Measurements from ENCODE around the gene TFCP2. TPM values are rescaled to one million over a fixed set of nuclear protein-coding genes. Genes with fewer than 3 reads are reported as not detected.

TFCP2 gene
- total and polyA plus RNA-seq, 2 experiments from 2014 or later: 9.0 to 12.4 TPM

GRCh38 chr12:51188359-51189051 lies 15.6 kb upstream of the TFCP2 start:
- Histone ChIP-seq H3F3A (ENCODE audit: insufficient read depth) (no peaks in the 10 kb centered on the region), H3K79me2 (ENCODE audit: insufficient read depth) (no peaks in the 10 kb centered on the region), H3K27me3 (replicated peaks; ENCODE audit: insufficient read depth) (no peaks in the 10 kb centered on the region), H3K4me2 (ENCODE audit: unreplicated experiment) (no peak overlapping the region), H3K4me1 (ENCODE audit: insufficient read depth) (no peaks in the 10 kb centered on the region), H3K36me3 (ENCODE audit: low read depth) (no peaks in the 10 kb centered on the region), H3K27ac (no peak overlapping the region), H3K4me3 (no peak overlapping the region), H3K9me2 (ENCODE audit: insufficient read depth) (no peaks in the 10 kb centered on the region), H2AFZ (no peak overlapping the region), H3K9ac (no peak overlapping the region), H4K20me1 (ENCODE audit: insufficient read depth) (no peaks in the 10 kb centered on the region), H3K9me3 (ENCODE audit: low read depth) (no peaks in the 10 kb centered on the region)
- no peak for DNase-seq
- TF ChIP-seq EZH2phosphoT487 (IDR thresholded peaks at IDR 0.05; ENCODE audit: insufficient read depth, low read depth): no peak
- TF ChIP-seq EZH2 (IDR thresholded peaks at IDR 0.05; ENCODE audit: insufficient read depth, poor library complexity, severe bottlenecking): no peak
- WGBS, 2 experiments (ENCODE audit: low coverage in 1 of 2, low lambda C conversion rate in 2 of 2, missing lambda C conversion rate in 2 of 2): 80 to 85% methylated on average over 14 of the region's 14 CpGs
- in situ Hi-C loops (cut with MboI): no loop called here

DNA sequence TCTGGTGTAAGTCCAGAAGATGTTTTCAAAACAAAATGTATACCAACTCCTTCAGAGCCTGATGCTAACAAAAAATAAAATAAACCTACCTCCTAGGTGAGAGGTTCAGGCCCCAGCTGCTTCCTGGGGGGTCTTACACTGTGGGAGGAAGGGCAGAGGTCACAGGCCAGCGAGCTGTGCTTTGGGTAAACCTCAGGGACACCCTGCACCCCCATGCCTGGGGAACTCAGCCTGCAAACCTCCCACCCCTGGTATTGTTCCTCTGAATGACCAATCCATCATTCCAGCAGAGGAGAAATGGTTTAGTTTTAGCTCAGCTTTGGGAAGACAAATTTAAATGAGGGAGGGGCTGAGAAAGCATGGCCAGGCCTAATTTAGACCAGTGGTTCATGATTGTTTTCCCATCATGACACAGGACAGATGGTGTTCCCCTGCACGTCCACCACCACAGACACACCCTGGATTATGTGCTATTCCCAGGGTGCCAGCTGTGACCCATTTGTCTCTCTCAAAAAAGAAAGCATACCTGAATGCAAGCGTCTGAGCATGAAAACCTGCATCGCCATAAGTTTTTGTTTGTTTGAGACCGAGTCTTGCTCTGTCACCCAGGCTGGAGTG lies 14.5 kb upstream of the TFCP2 start:
- no peak overlapping the region for H3K4me3 ChIP-seq
- H4K20me1 ChIP-seq (ENCODE audit: insufficient read depth): no peaks in the 10 kb centered on the region
- no peak for DNase-seq
- H3K79me2 ChIP-seq (ENCODE audit: insufficient read depth): no peaks in the 10 kb centered on the region
- H3K9ac ChIP-seq: no peak overlapping the region
- no peak overlapping the region for H3K27ac ChIP-seq
- no peaks in the 10 kb centered on the region for H3K4me1 ChIP-seq (ENCODE audit: insufficient read depth)
- 54 to 55% methylated on average over 5 of the region's 5 CpGs for WGBS, 2 experiments (ENCODE audit: low coverage in 1 of 2, low lambda C conversion rate in 2 of 2, missing lambda C conversion rate in 2 of 2)
- no peaks in the 10 kb centered on the region for H3K9me3 ChIP-seq (ENCODE audit: low read depth)
- H3K9me2 ChIP-seq (ENCODE audit: insufficient read depth): no peaks in the 10 kb centered on the region
- in situ Hi-C loops (cut with MboI): no loop called here
- H3K27me3 ChIP-seq (replicated peaks; ENCODE audit: insufficient read depth): no peaks in the 10 kb centered on the region
- TF ChIP-seq EZH2 (IDR thresholded peaks at IDR 0.05; ENCODE audit: insufficient read depth, poor library complexity, severe bottlenecking) (no peak), EZH2phosphoT487 (IDR thresholded peaks at IDR 0.05; ENCODE audit: insufficient read depth, low read depth) (no peak)
- no peak overlapping the region for H2AFZ ChIP-seq
- no peaks in the 10 kb centered on the region for H3F3A ChIP-seq (ENCODE audit: insufficient read depth)
- H3K4me2 ChIP-seq (ENCODE audit: unreplicated experiment): no peak overlapping the region
- H3K36me3 ChIP-seq (ENCODE audit: low read depth): no peaks in the 10 kb centered on the region

DNA sequence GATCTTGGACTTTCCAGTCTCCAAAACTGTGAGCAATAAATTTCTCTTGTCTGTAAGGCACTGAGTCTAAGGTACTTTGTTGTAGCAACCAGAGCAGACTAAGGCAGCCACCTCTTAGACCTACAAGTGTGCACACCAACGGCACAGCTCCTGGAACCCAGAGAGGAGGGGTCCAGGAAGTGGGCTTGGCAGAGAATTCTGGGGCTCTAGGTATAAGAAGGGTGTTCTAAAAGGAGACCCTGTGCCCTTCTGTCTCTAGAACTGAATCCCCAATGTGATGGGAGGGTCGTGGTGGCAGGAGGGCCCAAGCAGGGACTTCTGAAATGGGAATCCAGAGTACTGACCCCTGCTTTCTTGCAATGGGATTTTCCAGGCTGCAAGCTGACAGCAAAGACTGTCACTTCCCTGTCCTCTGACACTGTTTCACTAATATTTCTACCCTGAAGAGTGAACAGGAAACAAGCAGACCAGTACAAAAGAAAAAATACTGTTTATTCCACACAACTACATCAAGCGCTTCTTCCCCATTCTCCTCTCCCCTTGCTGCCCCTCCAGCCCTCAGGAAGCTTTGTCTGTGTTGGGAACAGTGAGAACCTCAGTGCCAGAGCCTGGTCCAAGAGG lies 13.6 kb upstream of the TFCP2 start:
- no peaks in the 10 kb centered on the region for H3K4me1 ChIP-seq (ENCODE audit: insufficient read depth)
- 64 to 69% methylated on average over 3 of the region's 3 CpGs for WGBS, 2 experiments (ENCODE audit: low coverage in 1 of 2, low lambda C conversion rate in 2 of 2, missing lambda C conversion rate in 2 of 2)
- no peak overlapping the region for H3K27ac ChIP-seq
- H3K79me2 ChIP-seq (ENCODE audit: insufficient read depth): no peaks in the 10 kb centered on the region
- H3K27me3 ChIP-seq (replicated peaks; ENCODE audit: insufficient read depth): no peaks in the 10 kb centered on the region
- no peak overlapping the region for H3K4me2 ChIP-seq (ENCODE audit: unreplicated experiment)
- TF ChIP-seq EZH2phosphoT487 (IDR thresholded peaks at IDR 0.05; ENCODE audit: insufficient read depth, low read depth) (no peak), EZH2 (IDR thresholded peaks at IDR 0.05; ENCODE audit: insufficient read depth, poor library complexity, severe bottlenecking) (no peak)
- no peak overlapping the region for H2AFZ ChIP-seq
- in situ Hi-C loops (cut with MboI): no loop called here
- H3K36me3 ChIP-seq (ENCODE audit: low read depth): no peaks in the 10 kb centered on the region
- H3F3A ChIP-seq (ENCODE audit: insufficient read depth): no peaks in the 10 kb centered on the region
- no peak overlapping the region for H3K4me3 ChIP-seq
- no peak for DNase-seq
- H3K9me2 ChIP-seq (ENCODE audit: insufficient read depth): no peaks in the 10 kb centered on the region
- H3K9me3 ChIP-seq (ENCODE audit: low read depth): no peaks in the 10 kb centered on the region
- H4K20me1 ChIP-seq (ENCODE audit: insufficient read depth): no peaks in the 10 kb centered on the region
- no peak overlapping the region for H3K9ac ChIP-seq

GRCh38 chr12:51185171-51185717 lies 12.3 kb upstream of the TFCP2 start:
- Histone ChIP-seq H3K9ac (no peak overlapping the region), H3K9me2 (ENCODE audit: insufficient read depth) (no peaks in the 10 kb centered on the region), H3K4me3 (no peak overlapping the region), H3F3A (ENCODE audit: insufficient read depth) (no peaks in the 10 kb centered on the region), H3K4me2 (ENCODE audit: unreplicated experiment) (no peak overlapping the region), H3K27ac (no peak overlapping the region), H3K9me3 (ENCODE audit: low read depth) (no peaks in the 10 kb centered on the region), H3K79me2 (ENCODE audit: insufficient read depth) (no peaks in the 10 kb centered on the region), H4K20me1 (ENCODE audit: insufficient read depth) (no peaks in the 10 kb centered on the region), H3K27me3 (replicated peaks; ENCODE audit: insufficient read depth) (no peaks in the 10 kb centered on the region), H3K36me3 (ENCODE audit: low read depth) (no peaks in the 10 kb centered on the region), H3K4me1 (ENCODE audit: insufficient read depth) (no peaks in the 10 kb centered on the region), H2AFZ (no peak overlapping the region)
- 73 to 78% methylated on average over 6 of the region's 6 CpGs for WGBS, 2 experiments (ENCODE audit: low coverage in 1 of 2, low lambda C conversion rate in 2 of 2, missing lambda C conversion rate in 2 of 2)
- DNase-seq: no peak
- TF ChIP-seq EZH2phosphoT487 (IDR thresholded peaks at IDR 0.05; ENCODE audit: insufficient read depth, low read depth) (no peak), EZH2 (IDR thresholded peaks at IDR 0.05; ENCODE audit: insufficient read depth, poor library complexity, severe bottlenecking) (no peak)
- in situ Hi-C loops (cut with MboI): no loop called here
